ENCODE results near the gene PLEKHA5.

PLEKHA5 gene

DNA sequence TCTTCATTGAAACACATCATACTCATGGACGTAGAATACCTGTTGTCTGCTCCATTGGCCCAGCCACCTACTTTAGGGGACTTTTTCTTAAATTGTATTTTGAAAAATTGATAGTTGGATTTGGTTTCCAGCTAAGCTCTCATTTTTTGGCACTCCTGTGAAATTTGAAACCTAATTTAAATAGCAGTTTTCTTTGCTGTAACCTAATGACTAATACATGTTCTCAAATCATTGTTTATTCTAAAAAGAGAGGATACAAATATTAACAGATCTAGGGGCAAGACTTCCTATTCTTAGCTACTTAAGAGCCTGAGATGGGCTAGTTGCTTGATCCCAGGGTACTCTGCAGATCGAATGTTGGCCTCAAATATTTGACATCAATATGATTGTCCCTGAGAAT is 78.9 kb downstream of the PLEKHA5 start:
- no peak for DNase-seq (ENCODE audit: low read depth)
- TF ChIP-seq CTCF (conservative IDR thresholded peaks at IDR 0.05; ENCODE audit: low read length), result no peak
- no peak overlapping the region for H3K4me3 ChIP-seq (ENCODE audit: low read length)

DNA sequence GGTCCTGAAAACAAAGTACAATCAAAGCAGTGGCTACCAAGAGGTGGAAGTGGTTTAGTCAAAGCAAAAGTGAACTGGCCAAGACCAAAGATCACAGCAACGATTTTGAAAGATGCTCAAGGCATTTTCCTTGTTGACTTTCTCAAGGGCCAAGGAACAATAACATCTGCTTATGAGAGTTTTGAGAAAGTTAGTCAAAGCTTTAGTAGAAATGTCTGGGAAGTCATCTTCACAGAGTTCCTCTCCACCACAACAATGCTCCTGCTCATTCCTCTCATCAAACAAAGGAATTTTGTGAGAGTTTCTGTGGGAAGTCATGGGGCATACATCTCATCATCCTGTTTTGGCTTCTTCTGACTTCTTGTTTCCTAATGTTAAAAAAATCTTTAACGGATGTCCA is 80.1 kb downstream of the PLEKHA5 start:
- no peak overlapping the region for H3K4me3 ChIP-seq (ENCODE audit: low read length)
- peak; percentile 59 for DNase-seq (ENCODE audit: low read depth)
- no peak for TF ChIP-seq CTCF (conservative IDR thresholded peaks at IDR 0.05; ENCODE audit: low read length)

- no peak overlapping the region for H3K4me3 ChIP-seq (ENCODE audit: low read length)
- DNase-seq (ENCODE audit: low read depth), result no peak
- no peak for TF ChIP-seq CTCF (conservative IDR thresholded peaks at IDR 0.05; ENCODE audit: low read length)
Measured at GRCh38 chr12:19211802-19212201, 82.3 kb downstream of the PLEKHA5 start.

- no peak for TF ChIP-seq CTCF (conservative IDR thresholded peaks at IDR 0.05; ENCODE audit: low read length)
- no peak for DNase-seq (ENCODE audit: low read depth)
Measured at GRCh38 chr12:19212245-19212644, 82.7 kb downstream of the PLEKHA5 start.

GRCh38 chr12:19214020-19214419 is 84.5 kb downstream of the PLEKHA5 start:
- TF ChIP-seq CTCF (conservative IDR thresholded peaks at IDR 0.05; ENCODE audit: low read length), result no peak

More at GRCh38 chr12:19212245-19212644, 82.7 kb downstream of the PLEKHA5 start:
- no peak overlapping the region for H3K4me3 ChIP-seq (ENCODE audit: low read length)

DNA sequence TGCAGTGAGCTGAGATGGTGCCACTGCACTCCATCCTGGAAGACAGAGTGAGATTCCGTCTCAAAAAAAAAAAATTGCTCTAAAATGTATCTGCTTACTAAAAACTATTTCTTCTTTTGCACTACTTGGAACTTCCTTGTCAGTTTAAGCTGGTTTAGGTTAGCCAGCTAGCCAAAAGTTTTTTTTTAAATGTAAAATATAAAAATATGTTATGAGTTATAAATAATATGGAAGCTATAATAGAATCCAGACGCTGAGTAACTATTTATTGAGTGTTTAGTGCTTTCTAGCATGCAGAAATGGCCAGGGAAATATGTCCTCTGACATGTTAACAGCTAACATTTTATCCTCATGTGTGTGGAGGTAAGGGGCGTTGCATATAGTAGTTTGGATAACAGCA is 85.6 kb downstream of the PLEKHA5 start:
- no peak for DNase-seq (ENCODE audit: low read depth)
- no peak overlapping the region for H3K4me3 ChIP-seq (ENCODE audit: low read length)
- TF ChIP-seq CTCF (conservative IDR thresholded peaks at IDR 0.05; ENCODE audit: low read length), result no peak

More at GRCh38 chr12:19214020-19214419, 84.5 kb downstream of the PLEKHA5 start:
- no peak for DNase-seq (ENCODE audit: low read depth)
- no peak overlapping the region for H3K4me3 ChIP-seq (ENCODE audit: low read length)

- no peak for TF ChIP-seq CTCF (conservative IDR thresholded peaks at IDR 0.05; ENCODE audit: low read length)
- H3K4me3 ChIP-seq (ENCODE audit: low read length), result no peak overlapping the region
- DNase-seq (ENCODE audit: low read depth), result no peak
Measured at GRCh38 chr12:19217446-19217845, 87.9 kb downstream of the PLEKHA5 start.

All from AG10803 (cell line).